ENCODE results near the gene TSR3.

TSR3 gene

DNA sequence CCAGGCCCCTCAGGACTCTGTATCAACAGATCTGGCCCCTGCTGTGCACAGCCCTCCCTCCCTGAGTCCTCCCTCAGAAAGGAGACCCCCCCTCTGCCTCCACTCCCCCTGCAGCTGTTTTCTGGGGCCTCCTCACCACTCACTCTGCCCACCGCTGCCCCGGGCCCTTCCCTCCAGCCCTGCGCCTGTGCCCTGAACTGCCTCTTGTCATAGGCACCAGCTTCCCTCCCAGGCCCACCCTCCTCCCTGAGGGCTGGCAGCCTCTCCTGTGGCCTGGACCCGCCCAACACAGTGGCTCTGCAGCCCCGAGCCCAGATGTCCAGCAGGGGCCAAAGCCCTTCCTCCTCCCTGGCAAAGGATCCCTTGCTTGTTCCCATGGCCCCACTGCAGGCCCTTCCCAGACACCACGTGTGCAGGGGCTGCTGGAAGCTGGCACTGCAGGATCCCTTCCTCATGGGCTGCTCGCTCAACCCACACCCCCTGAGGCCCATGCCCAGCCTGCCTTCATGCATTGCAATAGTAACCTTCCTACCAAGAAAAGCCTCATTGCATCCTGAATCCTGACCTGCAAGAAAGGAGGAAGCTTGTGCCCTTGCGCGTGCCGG lies 25.8 kb upstream of the TSR3 start:
- DNase-seq = no peak

DNA sequence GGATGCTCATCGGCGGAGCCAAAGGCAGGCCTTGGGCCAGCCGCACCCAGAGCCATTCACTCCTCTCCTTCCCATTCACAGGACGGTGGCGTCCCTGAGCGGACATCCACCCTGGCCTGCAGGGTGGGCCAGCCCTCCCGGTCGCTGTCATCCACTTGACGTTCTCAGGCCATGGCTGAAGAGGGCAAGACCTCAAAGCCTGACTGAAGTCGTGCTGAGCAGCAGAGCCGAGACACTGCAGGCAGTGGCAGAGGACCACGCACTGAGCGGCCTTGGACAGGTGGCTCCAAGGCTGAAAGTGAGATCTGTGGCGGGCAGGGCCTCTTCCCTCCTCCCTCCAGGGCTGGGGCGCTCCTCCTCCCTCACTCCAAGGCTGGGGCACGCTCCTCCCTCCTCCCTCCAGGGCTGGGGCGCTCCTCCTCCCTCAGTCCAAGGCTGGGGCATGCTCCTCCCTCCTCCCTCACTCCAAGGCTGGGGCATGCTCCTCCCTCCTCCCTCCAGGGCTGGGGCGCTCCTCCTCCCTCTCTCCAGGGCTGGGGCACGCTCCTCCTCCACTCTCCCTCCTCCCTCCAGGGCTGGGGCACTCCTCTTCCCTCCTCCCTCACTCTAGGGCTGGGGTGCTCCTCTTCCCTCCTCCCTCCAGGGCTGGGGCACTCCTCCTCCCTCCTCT lies 24.2 kb upstream of the TSR3 start:
- DNase-seq = no peak

DNA sequence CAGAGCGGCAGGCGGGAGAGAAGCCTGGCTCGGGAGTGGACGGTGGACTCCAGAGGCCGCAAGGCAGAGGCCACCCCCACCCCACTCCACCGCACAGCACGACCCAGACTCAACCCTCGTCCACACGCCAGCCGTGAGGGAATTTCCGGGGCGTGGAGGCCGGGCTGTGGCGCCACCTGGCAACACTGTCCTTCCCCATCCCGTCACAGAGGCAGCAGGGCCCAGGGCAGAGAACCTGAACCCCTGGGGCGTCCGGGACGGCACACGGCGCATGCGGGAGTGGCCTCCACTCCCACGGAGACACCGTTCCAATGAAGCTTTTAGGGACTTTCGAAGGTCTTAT lies 23.6 kb upstream of the TSR3 start:
- DNase-seq = no peak

DNA sequence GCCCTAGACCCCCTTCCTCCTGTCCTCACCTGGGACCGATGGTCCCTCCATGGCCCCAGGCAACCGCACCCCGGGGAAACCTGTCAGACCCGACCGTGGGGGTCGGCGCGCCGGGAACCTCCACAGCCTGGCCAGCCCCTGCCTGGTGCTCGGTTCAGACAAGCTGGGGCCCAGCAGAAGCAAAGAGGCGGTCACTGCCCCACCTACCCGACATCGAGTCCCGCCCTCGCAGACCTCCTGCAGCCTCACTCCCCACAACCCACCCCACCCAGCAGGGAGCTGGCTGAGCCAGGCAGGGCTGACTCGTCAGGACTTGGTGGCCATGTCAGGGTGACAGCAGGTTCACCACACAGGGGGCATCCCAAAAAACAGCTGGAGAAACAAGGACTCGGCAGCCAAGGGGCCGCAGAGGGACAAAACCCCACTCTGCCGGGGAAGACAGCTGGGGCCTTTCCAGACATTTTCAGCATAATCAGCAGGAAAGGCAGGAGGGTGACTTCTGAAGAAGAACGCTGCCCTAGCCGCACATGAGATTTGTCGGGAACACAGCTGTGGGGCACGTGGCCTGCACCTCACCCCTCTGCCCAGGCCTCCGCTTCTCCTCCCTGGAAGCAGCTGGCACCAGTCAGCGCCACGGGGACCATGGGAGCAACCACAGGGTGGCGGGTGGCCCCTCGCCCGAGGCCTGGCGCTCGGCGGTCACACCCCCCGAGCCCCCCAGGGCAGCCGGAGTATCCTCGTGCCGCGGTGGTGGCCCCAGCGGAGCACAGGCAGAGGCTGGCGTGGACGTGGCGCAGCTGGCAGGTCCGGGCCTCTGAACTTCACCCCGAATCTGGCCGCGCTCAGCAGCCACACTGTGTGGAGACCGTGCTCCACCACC lies 23.0 kb upstream of the TSR3 start:
- DNase-seq = no peak

DNA sequence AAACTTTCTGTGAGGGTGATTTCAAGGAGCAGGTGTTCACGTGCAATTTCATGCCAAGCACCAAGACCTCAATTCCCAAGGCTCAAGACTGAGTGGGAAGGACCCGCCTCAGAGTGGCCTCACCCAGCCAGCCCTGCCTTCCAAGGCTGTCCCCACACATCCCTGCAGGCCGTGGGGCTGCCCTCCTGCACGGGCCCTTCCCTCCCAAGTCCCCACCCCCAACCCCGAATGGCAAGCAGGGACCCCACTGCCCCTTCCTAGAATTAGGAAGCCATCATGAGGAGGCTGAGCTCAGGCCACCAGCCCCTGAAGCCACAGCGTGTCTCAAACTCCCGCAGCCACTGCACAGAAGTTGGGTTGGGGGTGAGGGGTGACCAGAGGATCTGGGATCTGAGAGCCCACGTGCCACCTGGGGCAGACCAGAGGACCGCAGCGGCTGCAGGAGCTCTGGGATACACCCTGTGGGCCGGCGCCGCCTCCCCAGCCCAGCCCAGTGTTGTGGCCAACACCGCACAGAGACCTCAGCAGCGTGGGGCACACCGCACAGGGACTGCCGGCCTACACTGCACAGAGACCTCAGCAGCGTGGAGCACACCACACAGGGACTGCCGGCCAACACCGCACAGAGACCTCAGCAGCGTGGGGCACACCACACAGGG lies 20.7 kb upstream of the TSR3 start:
- no peak for DNase-seq

DNA sequence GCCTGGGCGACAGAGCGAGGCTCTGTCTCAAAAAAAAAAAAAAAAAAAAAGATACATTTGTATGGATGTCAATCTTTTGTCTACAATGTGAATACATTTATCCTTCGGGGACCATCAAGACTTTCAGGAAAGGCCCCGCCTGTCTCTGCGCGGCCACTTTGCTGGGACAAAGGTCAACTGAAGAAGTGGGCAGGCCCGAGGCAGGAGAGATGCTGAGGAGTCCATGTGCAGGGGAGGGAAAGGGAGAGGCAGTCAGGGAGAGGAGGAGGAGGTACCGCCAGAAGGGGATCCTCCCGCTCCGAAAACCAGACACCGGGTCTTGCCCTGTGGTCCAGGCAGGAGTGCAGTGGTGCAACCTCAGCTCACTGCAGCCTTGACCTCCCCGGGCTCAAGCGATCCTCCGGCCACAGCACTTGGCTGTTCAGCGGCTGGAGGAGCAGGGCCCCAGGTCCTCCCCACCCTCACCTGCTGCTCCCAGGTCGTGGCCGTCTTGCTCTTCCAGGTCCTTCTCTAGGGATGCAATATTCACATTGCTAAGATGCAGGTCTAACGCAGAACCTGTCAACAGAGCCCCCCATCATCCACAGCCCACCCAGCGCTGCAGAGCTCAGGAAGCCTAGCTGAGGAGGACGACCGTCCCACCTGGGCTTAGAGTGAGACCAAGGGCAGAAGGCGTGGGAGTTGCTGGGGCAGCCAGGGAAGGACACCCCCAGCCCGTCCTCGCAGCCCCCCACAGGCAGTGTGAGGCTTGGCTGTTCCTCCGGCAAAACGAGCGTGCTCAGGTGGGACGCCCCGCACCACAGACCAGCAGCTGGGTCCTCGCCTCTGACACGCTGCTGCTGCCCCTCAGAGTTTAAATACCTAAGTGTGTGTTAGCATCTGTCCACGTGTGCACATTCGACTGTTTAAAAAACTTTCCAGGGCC lies 19.6 kb upstream of the TSR3 start:
- no peak for DNase-seq

DNA sequence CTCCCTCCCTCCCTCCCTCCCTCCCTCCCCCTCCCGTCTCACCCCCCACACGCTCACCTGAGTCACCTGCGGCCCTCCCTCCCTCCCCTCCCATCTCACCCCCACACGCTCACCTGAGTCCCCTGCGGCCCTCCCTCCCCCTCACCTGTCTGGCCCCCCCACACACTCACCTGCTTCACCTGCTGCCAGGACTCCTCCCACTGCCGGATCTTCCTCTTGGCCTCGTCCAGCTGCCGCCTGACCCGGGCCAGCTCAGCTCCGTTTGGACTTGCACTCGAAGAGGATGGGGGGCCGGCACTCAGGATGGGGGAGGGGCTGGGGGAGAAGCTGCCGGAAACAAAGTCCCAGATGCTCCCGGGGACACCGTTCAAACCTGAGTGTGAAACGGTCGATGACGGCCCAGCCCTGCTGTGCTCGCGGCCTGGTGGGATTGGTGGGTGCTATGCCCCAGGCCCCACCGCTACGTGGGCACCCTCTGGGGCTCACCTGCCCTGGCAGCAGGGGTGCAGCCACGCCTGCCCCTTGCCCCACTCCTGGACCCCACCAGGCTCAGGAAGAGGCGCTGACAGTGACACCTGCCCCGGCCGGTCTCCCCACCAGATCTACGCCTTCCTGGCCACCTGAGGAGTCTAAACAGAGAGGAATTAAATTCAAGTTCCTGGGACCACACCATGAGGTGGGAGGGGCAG lies 16.0 kb upstream of the TSR3 start:
- no peak for DNase-seq

DNA sequence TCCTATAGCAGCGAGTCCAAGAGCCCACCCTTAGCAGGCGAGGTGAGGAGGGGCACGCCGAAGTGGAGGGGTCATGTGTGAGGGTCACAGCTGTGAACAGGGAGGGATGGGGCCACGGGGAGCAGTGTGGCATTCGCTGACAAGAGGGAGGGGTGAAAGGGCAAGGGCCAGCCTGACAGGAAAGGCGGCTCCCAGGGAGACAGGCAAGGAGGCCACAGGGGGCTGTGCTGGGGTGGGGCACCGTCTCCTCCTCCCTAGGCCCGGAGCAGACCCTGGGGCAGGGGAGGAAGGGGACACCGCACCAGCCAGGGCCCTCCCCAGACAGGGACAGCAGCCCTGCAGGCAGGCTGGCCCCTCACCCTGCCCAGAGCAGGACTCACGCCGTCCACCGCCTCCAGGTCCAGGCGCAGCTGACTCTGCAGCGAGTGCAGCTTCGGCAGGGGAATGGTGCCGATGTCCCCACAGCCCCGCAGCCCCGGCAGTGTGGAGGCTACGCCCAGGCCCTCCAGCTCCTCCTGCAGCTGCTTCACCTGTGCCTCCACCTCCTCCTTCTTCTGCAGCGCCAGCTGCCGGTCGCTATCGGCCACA lies 15.1 kb upstream of the TSR3 start:
- DNase-seq = no peak

DNA sequence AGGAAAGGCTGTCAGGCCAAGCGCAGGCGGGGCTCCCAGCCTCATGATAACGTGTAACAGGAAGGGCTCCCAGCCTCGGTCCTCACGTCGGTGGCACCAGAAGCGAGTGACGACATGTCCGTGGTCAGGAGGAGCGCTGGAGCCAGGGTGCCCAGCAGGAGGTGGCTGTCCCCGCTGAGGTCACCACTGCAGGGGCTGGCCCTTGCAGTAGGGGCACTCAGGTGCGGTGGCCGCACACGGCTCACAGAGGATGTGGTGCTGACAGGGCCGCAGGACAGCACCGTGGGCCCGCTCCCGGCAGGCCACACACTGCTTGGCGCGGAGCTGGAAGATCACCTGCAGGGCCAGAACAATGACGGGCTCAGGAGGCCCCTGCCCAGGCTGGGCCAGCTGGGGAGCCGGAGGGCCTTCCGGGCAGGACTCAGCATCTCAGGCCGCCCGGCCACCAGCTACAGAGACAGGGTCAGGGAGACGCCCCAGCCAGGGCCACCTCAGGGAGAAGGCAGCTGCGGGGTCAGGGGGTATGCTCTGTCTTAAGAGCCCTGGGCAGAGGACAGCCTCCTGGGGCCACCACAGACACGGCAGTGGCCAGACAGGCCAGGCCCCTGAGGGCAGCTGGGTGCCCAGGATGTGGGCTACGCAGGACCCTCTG lies 14.5 kb upstream of the TSR3 start:
- DNase-seq = no peak

DNA sequence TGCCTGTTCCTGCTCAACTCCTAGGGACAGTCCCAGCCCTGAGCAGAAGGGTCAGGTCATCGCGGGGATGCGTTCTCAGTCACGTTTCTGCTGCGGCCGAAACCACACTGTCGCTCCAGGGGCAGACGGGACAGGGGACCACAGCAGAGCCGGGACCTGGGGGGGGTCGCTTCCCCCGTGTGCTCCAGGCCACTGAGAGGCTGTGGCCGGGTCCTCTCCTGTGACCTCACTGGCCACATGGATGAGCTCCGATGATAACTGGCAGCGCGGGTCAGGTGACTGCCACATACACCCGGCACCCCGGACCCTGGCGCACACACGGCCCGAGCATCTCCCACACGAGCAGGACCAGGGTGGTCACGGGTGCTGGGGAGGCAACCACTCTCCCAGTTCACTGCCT lies 12.8 kb upstream of the TSR3 start:
- DNase-seq = no peak

DNA sequence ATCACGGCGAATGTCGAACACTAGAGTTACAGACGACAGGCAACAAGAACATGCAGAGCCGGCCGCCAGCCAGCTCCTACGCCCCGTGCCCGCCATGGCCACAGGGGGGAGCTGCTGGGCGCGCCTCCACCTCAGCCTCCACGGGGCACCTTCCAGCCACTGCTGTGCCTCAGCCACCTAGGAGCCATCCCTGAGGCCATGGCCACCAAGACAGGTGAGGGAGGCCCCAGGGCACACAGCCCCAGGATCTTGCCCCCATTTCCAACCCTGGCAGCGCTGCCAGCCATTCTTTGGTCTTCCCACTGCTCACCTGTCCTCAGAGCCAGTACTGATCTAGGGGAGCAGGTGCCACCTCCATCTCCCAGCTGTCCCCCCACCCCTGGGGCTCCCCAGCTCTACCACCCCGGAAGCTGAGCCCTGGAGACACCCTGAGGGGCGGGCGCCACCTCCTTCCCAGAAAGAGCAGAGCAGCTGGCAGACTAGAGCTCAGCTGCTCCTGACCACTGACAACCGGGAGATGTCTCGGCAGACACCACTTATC lies 11.9 kb upstream of the TSR3 start:
- DNase-seq = no peak

DNA sequence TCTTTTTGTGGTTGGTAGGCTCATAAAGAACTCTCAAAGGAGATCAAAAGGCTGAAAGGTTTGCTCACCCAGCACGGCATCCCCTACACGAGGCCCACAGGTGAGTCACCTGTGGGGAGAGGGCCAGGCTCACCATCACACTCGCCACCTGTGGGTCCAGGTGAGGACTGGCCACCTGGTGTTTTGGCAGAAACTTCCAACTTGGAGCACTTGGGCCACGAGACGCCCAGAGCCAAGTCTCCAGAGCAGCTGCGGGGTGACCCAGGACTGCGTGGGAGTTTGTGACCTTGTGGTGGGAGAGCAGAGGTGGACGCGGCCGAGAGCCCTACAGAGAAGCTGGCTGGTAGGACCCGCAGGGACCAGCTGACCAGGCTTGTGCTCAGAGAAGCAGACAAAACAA lies 11.1 kb upstream of the TSR3 start:
- no peak for DNase-seq

DNA sequence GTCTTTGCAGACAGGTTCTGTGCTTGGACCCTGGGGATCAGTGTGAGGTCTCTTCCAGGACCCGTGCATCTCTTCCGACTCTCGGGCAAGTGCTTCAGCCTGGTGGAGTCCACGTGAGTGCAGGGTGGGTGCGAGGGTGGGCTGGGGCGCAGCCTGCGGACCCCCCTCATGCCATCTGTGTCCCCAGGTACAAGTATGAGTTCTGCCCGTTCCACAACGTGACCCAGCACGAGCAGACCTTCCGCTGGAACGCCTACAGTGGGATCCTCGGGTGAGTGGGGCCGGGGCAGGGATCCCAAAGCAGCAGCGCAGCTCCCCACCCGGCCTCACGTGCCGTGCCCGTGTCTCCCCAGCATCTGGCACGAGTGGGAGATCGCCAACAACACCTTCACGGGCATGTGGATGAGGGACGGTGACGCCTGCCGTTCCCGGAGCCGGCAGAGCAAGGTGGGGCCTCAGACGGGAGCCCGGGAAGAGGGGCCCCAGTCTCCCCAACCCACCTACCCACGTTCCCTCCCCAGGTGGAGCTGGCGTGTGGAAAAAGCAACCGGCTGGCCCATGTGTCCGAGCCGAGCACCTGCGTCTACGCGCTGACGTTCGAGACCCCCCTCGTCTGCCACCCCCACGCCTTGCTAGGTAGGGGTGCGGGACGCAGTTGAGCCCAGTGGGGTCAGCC lies 10.1 kb upstream of the TSR3 start:
- no peak for DNase-seq

DNA sequence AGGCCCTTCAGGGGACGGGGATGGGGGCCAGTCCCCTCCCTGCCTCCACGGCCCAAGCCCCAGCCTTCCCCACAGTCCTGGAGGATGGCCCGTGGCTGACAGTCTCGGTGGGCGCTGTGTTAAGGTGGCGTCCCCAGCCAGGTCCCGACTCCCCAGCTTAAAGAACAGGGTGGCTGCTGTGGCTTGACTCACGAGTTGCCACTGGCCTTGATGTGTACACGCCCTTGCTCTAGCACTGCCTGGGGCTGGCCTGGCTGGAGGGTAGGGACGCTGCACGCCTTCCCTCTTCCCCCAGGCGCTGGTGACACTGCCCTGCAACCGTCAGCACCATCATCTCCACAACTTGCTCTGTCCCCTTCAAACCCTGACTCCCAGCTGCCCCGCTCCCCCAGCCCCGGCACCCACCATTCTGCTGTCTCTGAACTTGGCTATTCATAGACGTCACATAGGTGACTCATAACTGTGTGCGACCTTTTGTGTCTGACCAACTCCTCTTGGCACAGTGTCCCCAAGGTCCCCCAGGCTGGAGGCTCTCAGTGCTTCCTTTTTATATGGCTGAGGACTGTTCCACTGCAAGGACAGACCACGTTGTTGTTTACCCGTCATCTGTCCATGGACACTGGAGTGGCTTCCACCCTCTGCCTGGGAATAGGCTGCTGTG lies 6.4 kb upstream of the TSR3 start:
- no peak for DNase-seq

DNA sequence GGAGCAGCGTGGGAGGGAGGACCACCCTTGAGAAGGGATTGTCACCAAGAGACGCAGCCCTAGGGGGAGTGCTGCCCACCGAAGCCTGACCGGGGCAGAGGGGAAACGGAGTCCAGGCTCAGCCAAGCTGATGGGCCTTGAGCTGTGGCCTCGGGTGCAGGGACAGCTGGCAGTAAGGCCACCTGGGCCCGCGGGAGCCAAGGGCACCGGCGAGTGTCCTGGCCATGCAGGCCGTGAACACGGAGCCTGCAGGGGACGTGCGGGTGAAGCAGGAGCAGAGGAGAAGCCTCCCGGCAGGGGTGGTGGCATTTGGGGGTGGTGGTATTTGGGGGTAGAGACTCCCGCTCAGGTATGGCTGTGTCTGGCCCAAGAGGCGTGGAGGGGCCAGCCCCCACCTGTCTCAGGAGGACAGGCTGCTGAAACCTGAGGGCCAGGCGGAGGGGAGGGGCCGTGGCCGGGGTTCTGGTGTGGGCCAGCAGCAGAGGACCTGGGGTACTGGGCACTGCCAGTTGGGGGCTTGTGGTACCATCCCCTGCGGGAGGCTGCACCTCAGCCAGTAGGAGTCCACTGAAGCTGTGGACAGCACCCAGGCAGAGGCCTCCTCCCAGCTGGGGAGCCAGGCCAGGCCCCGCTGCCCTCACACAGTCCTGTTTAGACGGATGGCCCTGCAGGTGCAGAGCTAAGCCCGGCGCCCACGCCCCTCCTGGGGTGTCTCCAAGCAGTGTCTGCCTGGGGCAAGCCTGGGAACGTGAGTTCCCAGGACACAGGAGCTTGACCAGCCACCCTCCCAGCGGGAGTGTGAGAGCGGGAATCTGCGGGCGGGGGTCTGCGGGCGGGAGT lies 4.6 kb upstream of the TSR3 start:
- no peak for DNase-seq

DNA sequence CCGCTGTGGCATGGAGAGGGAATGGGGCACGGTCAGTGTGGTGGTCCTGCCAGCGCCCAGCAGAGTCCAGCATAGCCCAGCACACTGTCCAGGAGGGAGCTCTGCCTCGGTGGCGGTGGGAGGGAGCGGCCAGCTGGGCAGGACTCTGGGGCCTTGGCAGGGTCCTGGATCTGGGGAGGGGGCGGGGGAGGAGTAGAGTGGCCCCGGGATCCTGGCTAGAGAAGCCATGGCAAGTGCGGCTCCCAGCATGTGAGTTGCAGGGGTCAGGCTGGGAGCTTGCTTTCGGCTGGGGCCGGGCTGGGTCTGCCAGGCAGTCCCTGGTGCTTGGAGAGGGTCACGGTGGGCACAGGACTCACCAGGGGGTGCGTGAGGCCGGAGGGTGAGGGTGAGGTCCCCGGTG lies 3.9 kb upstream of the TSR3 start:
- no peak for DNase-seq

DNA sequence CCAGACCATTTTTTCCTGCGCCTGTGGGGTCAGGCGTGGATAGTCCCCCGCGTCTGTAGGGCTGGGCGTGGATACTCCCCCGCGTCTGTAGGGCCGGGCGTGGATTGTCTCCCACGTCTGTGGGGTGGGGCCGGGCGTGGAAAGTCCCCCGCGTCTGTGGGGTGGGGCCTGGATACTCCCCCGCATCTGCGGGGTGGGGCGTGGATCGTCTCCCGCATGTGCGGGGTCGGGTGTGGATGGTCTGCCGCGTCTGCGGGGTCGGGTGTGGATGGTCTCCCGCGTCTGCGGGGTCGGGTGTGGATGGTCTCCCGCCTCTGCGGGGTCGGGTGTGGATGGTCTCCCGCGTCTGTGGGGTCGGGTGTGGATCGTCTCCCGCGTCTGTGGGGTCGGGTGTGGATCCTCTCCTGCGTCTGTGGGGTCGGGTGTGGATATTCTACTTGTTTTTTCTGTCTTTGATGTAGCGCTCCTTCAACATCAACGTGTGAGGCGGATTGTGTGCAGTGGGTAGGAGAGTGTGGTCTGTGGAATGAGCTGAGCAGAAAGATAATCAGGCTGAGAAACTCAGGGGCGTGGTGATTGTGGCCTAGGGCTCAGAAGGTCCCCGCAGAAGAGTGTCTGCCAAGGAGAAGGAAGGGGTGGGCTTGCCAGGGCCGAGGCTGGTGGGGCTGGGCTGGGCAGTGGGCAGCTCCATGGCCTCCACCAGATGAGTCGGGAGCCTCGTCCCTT lies 3.3 kb upstream of the TSR3 start:
- no peak for DNase-seq

DNA sequence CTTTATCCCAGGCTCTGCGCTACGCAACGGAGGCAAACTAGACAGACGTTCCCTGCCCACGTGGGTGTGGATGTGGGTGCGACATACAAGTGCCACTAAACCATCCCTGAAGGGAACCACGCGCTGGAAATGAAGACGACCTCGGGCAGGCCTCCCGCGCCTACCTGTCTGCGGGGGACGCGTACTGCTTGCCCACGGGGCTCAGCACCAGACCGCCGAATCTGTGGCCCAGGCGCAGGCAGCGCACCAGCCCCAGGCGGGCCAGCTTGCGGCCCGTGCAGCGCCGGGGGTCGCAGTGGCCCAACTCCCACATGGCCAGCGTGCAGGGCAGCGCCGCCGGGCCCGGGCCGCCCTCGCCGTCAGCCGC lies 480 bp downstream of the TSR3 start:
- no peak for DNase-seq

Data from NCI-H1048 (cell line).